Kidney glomerular epithelial cell (primary cell): ENCODE data around the gene MAGEH1.
"Not testable (repeated sequence)": the region's sequence is repeated elsewhere in the genome, so short reads cannot be mapped to it uniquely, and the experiment has no call there.

Experiments
- DNase-seq: peaks from one replicate; lab custom pipeline; 2025; lab: John Stamatoyannopoulos, UW

Gene MAGEH1, protein sequence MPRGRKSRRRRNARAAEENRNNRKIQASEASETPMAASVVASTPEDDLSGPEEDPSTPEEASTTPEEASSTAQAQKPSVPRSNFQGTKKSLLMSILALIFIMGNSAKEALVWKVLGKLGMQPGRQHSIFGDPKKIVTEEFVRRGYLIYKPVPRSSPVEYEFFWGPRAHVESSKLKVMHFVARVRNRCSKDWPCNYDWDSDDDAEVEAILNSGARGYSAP

DNA sequence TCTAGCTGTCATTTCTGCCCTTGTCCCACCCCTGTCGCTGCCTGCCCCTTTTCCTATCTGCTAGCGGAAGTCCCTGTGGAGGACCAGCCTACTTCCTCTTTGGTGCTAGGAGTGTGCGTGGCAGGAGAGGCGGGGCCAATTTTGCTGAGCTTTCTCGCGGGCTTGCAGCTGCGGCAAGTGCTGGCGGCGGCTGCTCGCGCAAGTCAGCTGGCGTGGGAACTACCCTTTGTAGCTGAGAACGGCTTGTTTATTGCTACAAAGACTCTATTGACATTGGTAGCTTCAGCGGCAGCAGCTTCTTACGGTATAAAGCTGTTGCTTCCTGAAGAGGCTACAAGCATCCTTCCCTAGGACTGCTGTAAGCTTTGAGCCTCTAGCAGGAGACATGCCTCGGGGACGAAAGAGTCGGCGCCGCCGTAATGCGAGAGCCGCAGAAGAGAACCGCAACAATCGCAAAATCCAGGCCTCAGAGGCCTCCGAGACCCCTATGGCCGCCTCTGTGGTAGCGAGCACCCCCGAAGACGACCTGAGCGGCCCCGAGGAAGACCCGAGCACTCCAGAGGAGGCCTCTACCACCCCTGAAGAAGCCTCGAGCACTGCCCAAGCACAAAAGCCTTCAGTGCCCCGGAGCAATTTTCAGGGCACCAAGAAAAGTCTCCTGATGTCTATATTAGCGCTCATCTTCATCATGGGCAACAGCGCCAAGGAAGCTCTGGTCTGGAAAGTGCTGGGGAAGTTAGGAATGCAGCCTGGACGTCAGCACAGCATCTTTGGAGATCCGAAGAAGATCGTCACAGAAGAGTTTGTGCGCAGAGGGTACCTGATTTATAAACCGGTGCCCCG, at the start of gene MAGEH1:
MAGEH1 (plus strand) TSS at position 138 of the 843 bp plus-strand sequence; CDS start at position 386, 248 bp downstream.
- peak; percentile 43 for DNase-seq

GRCh38 chrX:55427079-55427478, 24.8 kb upstream of the MAGEH1 start:
- DNase-seq, result not testable (repeated sequence)

DNA sequence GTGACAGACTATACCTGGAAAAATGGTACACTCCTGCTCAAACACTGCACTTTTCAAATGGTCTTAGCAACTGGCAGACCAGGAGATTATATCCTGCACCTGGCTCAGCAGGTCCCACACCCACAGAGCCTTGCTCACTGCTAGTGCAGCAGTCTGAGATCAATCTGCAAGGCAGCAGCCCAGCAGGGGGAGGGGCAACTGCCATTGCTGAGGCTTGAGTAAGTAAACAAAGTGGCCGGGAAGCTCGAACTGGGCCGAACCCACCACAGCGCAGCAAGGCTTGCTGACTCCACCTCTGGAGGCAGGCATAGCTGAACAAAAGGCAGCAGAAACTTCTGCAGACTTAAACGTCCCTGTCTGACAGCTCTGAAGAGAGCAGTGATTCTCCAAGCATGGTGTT, 8.5 kb upstream of the MAGEH1 start:
- DNase-seq, result not testable (repeated sequence)

DNA sequence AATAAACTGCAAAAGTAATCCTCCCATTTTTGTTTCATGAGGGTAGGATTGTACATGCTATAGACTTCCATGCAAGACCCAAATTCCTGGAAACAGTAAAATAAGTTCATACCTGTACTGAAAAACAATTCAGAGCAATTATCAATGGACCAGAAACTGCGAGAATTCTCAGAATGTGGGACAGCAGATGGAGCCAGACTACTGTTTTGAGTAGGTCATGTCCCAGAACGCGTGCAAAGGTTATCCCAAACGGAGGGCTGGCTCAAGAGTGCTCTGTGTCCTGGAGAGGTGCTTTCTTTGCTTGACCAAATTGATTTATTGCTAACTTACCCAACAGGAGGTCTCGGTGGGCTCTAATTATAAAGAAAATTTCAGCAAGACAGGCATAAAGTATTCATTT, 1.7 kb upstream of the MAGEH1 start:
- DNase-seq, result no peak

- DNase-seq, result no peak
These were observed 786 bp upstream of the MAGEH1 start for GRCh38 chrX:55451141-55451540.

DNA sequence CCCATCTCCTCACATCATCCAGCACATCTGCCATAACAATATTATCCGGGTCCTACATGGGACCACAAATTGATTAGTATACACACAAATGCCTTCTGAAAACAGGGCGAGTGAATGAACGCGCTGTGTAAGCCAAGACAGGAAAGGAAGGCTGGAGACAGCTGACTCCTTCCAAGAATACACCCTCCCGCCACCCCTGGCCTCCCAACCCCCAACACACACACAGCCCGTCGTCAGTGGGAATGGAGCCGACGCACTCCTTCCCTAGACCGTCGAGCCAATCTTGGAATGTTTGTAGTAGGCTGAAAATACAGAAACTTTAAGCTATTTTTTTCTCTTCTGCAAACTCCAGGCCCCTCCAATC, 319 bp upstream of the MAGEH1 start:
- no peak for DNase-seq

DNA sequence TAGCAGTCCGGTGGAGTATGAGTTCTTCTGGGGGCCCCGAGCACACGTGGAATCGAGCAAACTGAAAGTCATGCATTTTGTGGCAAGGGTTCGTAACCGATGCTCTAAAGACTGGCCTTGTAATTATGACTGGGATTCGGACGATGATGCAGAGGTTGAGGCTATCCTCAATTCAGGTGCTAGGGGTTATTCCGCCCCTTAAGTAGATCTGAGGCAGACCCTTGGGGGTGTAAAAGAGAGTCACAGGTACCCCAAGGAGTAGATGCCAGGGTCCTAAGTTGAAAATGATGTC, 852 bp downstream of the MAGEH1 start:
- DNase-seq, result no peak

DNA sequence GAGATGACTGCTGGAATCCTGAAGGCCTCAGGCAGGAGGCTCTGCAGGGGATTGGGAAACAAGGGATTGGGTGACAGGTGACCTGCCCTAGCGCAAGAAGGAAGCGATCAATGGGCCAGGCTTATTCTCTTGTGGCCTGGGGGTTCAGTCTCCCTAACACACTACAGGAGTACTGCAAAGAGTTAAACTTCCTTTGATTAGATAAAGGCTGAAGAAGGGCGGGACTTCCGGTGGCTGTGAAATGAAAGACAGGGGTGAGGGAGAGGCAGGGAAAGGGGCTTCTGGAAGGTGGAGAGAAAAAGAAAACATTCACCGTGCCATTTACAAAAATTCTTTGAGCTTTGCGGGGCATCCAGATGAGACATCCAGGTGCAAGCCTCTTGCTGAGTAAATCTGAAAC, 3.8 kb downstream of the MAGEH1 start:
- DNase-seq, result not testable (repeated sequence)

DNA sequence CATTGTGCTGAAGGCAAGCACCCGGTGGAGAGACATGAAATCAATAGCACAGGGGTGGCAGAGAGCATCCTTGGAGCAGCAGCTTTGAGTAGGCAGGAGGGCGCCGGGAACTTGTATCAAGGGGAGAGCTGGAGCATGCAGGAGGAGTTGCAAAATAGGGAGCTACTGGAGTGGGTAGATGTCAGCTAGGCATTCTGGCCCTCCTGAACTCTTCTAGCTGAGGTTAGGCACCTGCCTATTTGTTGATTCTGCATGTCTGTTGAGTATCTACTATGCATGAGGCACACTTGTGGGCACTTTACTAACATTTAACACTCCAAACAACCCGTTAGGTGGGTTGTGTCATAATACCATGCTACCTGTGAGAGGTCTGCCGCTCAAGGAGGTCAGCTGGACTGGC, 7.5 kb downstream of the MAGEH1 start:
- DNase-seq, result not testable (repeated sequence)

- not testable (repeated sequence) for DNase-seq
These were observed 8.0 kb downstream of the MAGEH1 start for GRCh38 chrX:55459926-55460325.

GRCh38 chrX:55464050-55464449, 12.1 kb downstream of the MAGEH1 start:
- not testable (repeated sequence) for DNase-seq

DNA sequence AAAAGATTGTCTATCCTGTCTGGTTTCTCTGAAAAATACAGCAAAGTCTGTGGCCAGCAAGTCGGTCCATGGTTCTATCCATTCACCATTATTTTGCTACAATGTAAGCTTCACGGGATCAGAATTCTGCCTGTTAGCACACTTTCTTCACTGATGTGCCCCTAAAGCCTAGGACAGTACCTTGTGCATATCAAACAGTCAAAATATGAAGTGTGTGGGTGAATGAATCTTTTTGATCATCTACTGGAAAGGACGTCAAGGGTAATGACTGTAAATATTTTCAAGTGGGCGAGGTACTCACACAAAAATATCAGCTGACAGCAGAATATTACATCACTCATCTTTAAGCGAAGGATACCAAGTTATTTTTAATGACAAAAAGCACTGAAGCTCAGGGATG, 13.2 kb downstream of the MAGEH1 start:
- DNase-seq, result not testable (repeated sequence)

DNA sequence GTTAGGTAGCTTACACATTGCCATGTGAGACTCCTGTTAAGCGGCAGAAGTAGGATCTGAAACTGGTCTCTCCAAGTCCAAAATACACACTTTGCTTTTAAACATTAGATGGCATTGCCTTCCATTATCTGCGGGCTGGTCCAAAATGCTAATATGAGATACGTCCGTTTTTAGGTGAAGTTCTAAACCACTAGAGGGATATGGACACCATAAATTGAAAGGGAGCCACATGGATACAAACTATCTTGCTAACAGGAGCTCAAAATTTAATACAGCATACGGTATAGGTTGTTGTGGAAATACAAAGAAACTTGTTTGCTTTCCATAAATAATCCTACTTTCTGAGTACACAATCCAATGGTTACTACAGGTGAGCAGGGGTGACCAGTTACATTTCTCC, 13.9 kb downstream of the MAGEH1 start:
- not testable (repeated sequence) for DNase-seq

GRCh38 chrX:55479956-55480355, 28.0 kb downstream of the MAGEH1 start:
- not testable (repeated sequence) for DNase-seq

DNA sequence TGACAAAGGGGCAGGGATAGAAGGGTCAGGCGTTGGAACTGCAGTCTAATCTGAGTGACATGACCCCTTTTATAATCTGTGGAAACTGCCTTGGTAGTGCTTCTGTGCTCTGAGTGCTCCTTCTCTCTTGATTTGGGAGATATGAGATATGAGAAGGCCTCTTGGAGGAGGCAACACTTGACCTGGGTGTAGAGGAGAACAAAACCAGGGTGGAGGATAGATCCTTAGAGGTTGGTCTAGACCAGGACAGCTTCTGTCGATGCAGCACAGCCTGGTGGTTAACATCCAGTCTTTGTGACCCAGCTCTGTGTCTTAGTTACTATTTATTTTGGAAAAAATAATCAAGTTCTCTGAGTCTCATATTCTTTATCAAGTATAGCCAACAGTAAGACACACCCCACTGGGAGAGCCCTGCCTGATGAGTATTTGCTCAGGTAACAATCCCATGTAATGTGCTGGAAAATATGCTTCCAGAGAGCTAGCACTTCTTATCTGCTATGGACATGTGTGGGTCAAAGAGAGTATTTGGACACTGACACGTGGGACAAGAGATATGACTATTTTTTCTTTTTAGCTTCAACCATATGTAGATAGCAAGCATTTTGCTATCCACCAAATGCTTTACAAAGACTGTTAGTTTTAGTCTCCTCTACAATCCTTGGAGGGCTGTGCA, 28.6 kb downstream of the MAGEH1 start:
- DNase-seq, result no peak

DNA sequence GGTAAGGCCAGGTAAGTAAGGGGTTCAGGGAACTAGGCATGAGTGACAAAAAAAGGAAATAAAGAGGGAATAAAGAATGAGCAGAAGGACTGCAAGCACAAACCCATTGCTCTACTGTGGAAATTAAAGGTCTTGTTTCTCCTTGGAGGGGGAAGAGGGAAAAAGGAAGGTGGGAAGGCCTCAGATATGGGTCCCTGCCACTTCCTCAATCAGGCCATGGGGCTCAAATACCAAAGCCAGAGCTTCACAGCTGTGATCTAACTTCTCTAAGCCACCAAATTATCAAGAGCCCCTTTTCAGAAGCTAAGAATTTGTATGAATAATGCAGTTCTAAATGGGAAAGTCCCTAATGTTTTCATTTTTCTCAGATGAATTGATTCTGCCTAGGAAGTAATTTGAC, 33.0 kb downstream of the MAGEH1 start:
- DNase-seq, result no peak

DNA sequence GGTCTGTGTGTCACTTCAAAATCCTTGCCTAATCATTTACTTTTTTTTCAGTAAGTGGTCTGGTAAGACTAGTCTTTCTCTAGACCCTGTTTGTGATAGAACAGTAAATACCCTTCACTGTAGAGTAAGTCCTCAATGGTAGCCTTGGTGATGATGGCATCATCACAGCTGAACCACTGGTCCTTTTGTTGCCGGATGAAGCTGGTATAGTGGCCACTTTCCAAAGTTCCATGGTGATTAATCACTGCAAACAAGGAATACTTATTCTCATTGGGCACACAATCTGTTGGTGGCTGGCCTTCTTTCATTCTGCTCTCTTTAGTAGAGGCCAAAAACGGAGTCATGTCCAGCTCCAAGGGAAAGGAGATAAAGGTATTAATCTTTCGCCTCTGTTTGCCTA, 34.8 kb downstream of the MAGEH1 start:
- DNase-seq, result no peak

DNA sequence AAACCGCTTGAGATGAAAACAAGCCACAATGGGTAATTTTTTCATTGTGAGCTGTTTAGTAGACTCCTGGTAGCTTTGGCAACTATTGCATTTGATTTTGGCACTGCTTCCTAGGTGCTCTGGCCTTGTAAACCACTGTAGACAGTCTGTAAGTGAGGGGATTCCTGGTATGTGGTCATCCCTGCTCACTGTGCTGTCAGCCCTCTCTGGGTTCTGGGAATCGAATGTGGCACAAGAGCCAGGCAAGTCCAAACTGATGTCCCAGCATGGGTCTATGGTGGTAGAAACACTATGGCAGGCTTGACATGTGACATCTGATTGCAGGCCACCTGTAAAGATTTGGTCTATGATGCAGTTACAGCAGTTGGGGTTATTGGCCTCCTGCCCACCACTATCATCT, 35.2 kb downstream of the MAGEH1 start:
- DNase-seq, result no peak

- no peak for DNase-seq
These were observed 36.2 kb downstream of the MAGEH1 start for GRCh38 chrX:55488006-55488592.

- DNase-seq, result no peak
These were observed 36.8 kb downstream of the MAGEH1 start for GRCh38 chrX:55488593-55489313.

- no peak for DNase-seq
These were observed 37.5 kb downstream of the MAGEH1 start, which contains the start of gene USP51 for GRCh38 chrX:55489314-55490009. USP51 (minus strand) TSS chrX:55489848; CDS start chrX:55488939, 909 bp downstream.
